HS-5 (cell line): ENCODE measurements around the gene ZMYND11.
"Not testable (repeated sequence)": the region's sequence is repeated elsewhere in the genome, so short reads cannot be mapped to it uniquely, and the experiment has no call there.

ENCODE experiments used
- DNase-seq: peaks from one replicate; pipeline ENCODE4 v3.0.0-alpha.2; 2012; ENCODE audit warnings: low read depth

Gene ZMYND11

GRCh38 chr10:248307-248706 is 113.1 kb downstream of the ZMYND11 start:
- DNase-seq: no peak

GRCh38 chr10:251982-252582 is 116.8 kb downstream of the ZMYND11 start:
- no peak for DNase-seq

GRCh38 chr10:260819-261429 is 125.7 kb downstream of the ZMYND11 start:
- DNase-seq: no peak

GRCh38 chr10:264160-265073 is 129.2 kb downstream of the ZMYND11 start:
- not testable (repeated sequence) for DNase-seq

GRCh38 chr10:265074-265440 is 129.8 kb downstream of the ZMYND11 start:
- not testable (repeated sequence) for DNase-seq

GRCh38 chr10:265816-266588 is 130.7 kb downstream of the ZMYND11 start:
- DNase-seq: not testable (repeated sequence)

GRCh38 chr10:266974-267425 is 131.7 kb downstream of the ZMYND11 start:
- peak; percentile 11 for DNase-seq

GRCh38 chr10:267705-268104 is 132.4 kb downstream of the ZMYND11 start:
- no peak for DNase-seq

- DNase-seq: no peak
These were observed 134.3 kb downstream of the ZMYND11 start for GRCh38 chr10:269440-270074.

GRCh38 chr10:271201-271600 is 135.9 kb downstream of the ZMYND11 start:
- no peak for DNase-seq

- DNase-seq: no peak
These were observed 136.5 kb downstream of the ZMYND11 start for GRCh38 chr10:271722-272121.

- no peak for DNase-seq
These were observed 137.8 kb downstream of the ZMYND11 start for GRCh38 chr10:273088-273487.

- DNase-seq: no peak
These were observed 139.6 kb downstream of the ZMYND11 start for GRCh38 chr10:274866-275265.

- no peak for DNase-seq
These were observed 140.4 kb downstream of the ZMYND11 start for GRCh38 chr10:275680-276079.

GRCh38 chr10:277963-278362 is 142.7 kb downstream of the ZMYND11 start:
- no peak for DNase-seq

GRCh38 chr10:278707-279106 is 143.5 kb downstream of the ZMYND11 start:
- no peak for DNase-seq

GRCh38 chr10:279232-279631 is 144.0 kb downstream of the ZMYND11 start:
- no peak for DNase-seq

GRCh38 chr10:279655-280054 is 144.4 kb downstream of the ZMYND11 start:
- DNase-seq: no peak

GRCh38 chr10:282294-283139 is 147.3 kb downstream of the ZMYND11 start:
- DNase-seq: no peak

GRCh38 chr10:283140-283479 is 147.9 kb downstream of the ZMYND11 start:
- DNase-seq: no peak

- DNase-seq: no peak
These were observed 148.7 kb downstream of the ZMYND11 start for GRCh38 chr10:283916-284356.
